ENCODE data around the gene CACNA1C.

DNA sequence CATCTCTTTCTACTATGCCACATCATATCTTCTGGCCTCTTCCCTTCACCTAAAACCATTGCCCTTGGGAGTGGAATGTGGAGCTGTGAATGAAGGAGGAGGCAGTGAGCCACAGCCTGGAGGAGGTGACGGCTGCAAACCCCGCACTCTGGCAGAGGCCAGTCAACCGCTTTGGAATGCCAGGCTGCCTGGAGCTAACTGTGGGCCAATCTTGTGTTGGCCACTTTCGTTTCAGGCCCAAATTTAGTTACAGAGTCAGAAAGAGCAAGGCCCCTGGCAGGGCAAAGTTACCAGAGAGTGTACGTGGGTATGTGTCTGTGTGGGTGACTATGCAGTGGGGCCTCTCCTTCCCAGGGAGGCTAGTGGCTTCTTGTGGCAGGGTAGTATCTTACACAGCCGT, 40.1 kb downstream of the CACNA1C start:
- TF ChIP-seq, protein P1, sequence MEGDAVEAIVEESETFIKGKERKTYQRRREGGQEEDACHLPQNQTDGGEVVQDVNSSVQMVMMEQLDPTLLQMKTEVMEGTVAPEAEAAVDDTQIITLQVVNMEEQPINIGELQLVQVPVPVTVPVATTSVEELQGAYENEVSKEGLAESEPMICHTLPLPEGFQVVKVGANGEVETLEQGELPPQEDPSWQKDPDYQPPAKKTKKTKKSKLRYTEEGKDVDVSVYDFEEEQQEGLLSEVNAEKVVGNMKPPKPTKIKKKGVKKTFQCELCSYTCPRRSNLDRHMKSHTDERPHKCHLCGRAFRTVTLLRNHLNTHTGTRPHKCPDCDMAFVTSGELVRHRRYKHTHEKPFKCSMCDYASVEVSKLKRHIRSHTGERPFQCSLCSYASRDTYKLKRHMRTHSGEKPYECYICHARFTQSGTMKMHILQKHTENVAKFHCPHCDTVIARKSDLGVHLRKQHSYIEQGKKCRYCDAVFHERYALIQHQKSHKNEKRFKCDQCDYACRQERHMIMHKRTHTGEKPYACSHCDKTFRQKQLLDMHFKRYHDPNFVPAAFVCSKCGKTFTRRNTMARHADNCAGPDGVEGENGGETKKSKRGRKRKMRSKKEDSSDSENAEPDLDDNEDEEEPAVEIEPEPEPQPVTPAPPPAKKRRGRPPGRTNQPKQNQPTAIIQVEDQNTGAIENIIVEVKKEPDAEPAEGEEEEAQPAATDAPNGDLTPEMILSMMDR (IDR thresholded peaks at IDR 0.05), result no peak
- no peak for TF ChIP-seq POLR2A (IDR thresholded peaks at IDR 0.05)
